Mesenchymal stem cell (in vitro differentiated cells and primary cell): ENCODE measurements around the gene TTR.
A peak's percentile ranks its signal among the peaks of the same experiment; 100 is the strongest.

ENCODE experiments used
- DNase-seq: peaks from one replicate; pipeline ENCODE4 v3.0.0-alpha.2; 2013
- H2AFZ ChIP-seq: one replicate; pipeline ENCODE4 v1.6.1; 2013; ENCODE audit warnings: low read depth, mild to moderate bottlenecking, control low read depth, inconsistent platforms, low read length, moderate library complexity
- H2AK5ac ChIP-seq: 2 replicates; pipeline ENCODE4 v1.6.1; 2013; ENCODE audit warnings: low read length, moderate library complexity, mild to moderate bottlenecking, inconsistent platforms; ENCODE audit not compliant: severe bottlenecking
- H2BK120ac ChIP-seq: one replicate; pipeline ENCODE4 v1.6.1; 2013; ENCODE audit warnings: low read depth, mild to moderate bottlenecking, inconsistent platforms, low read length, moderate library complexity
- H2BK12ac ChIP-seq, 2 experiments: one replicate each; pipeline ENCODE4 v1.6.1; 2013; ENCODE audit warnings: inconsistent platforms in 2 of 2, low read length in 2 of 2, mild to moderate bottlenecking in 2 of 2, moderate library complexity in 2 of 2, control low read depth in 1 of 2
- H2BK15ac ChIP-seq: one replicate; pipeline ENCODE4 v1.6.1; 2013; ENCODE audit warnings: mild to moderate bottlenecking, low read depth, inconsistent platforms; ENCODE audit not compliant: poor library complexity, severe bottlenecking
- H2BK5ac ChIP-seq: 2 replicates; pipeline ENCODE4 v1.6.1; 2013; ENCODE audit warnings: low read depth, mild to moderate bottlenecking, low read length, control low read depth, inconsistent platforms; ENCODE audit not compliant: poor library complexity, severe bottlenecking
- H3K14ac ChIP-seq, 2 experiments: one replicate each; pipeline ENCODE4 v1.6.1; 2013; ENCODE audit warnings: inconsistent platforms in 2 of 2, low read length in 2 of 2, control low read depth in 1 of 2, mild to moderate bottlenecking in 1 of 2, moderate library complexity in 1 of 2
- H3K18ac ChIP-seq, 2 experiments: one replicate each; pipeline ENCODE4 v1.6.1; 2013; ENCODE audit warnings: inconsistent platforms in 2 of 2, low read length in 2 of 2, control low read depth in 1 of 2, low read depth in 1 of 2, mild to moderate bottlenecking in 1 of 2
- H3K23ac ChIP-seq, 2 experiments: one replicate each; pipeline ENCODE4 v1.6.1; 2013; ENCODE audit warnings: inconsistent platforms in 2 of 2, low read length in 2 of 2, mild to moderate bottlenecking in 2 of 2, moderate library complexity in 2 of 2, control low read depth in 1 of 2
- H3K27ac ChIP-seq: 2 replicates; pipeline ENCODE4 v1.5.1; 2013; ENCODE audit warnings: mild to moderate bottlenecking, moderate library complexity, low read length, control low read depth, inconsistent platforms; ENCODE audit not compliant: poor library complexity, severe bottlenecking
- H3K27me3 ChIP-seq, 2 experiments: 2 replicates each; pipeline versions ENCODE4 v1.6.1 to v1.7.0; 2013; ENCODE audit warnings: low read length in 2 of 2, mild to moderate bottlenecking in 2 of 2, moderate library complexity in 2 of 2, control low read depth in 1 of 2, inconsistent platforms in 1 of 2; ENCODE audit not compliant: control insufficient read depth in 1 of 2, insufficient read depth in 1 of 2
- H3K36me3 ChIP-seq, 2 experiments: 2 replicates each; pipeline versions ENCODE4 v1.6.1 to v1.7.0; 2013; ENCODE audit warnings: low read length in 2 of 2, control low read depth in 1 of 2, inconsistent platforms in 1 of 2, low read depth in 1 of 2, mild to moderate bottlenecking in 1 of 2; ENCODE audit not compliant: insufficient read depth in 2 of 2, control insufficient read depth in 1 of 2
- H3K4ac ChIP-seq, 2 experiments: one replicate each; pipeline ENCODE4 v1.6.1; 2013; ENCODE audit warnings: inconsistent platforms in 2 of 2, low read length in 2 of 2, mild to moderate bottlenecking in 2 of 2, moderate library complexity in 2 of 2, control low read depth in 1 of 2, low read depth in 1 of 2
- H3K4me1 ChIP-seq: 2 replicates; pipeline ENCODE4 v1.6.1; 2013; ENCODE audit warnings: low read depth, low read length, control low read depth; ENCODE audit not compliant: control insufficient read depth, insufficient read depth
- H3K4me2 ChIP-seq: 2 replicates; pipeline ENCODE4 v1.6.1; 2013; ENCODE audit warnings: low read length, mild to moderate bottlenecking, inconsistent platforms; ENCODE audit not compliant: poor library complexity, severe bottlenecking
- H3K4me3 ChIP-seq, 2 experiments: 2 replicates each; pipeline versions ENCODE4 v1.5.1 to v1.7.0; 2013; ENCODE audit warnings: low read length in 2 of 2, mild to moderate bottlenecking in 2 of 2, control low read depth in 1 of 2, low read depth in 1 of 2; ENCODE audit not compliant: insufficient read depth in 1 of 2
- H3K79me1 ChIP-seq: replicated peaks from 2 replicates; pipeline ENCODE4 v1.6.1; 2013; ENCODE audit warnings: mild to moderate bottlenecking, control low read depth, low read length, inconsistent platforms; ENCODE audit not compliant: poor library complexity, severe bottlenecking
- H3K9ac ChIP-seq: 2 replicates; pipeline ENCODE4 v1.7.0; 2013; ENCODE audit warnings: mild to moderate bottlenecking, low read length, moderate library complexity
- H3K9me3 ChIP-seq: 2 replicates; pipeline ENCODE4 v1.7.0; 2013; ENCODE audit warnings: mild to moderate bottlenecking, low read length; ENCODE audit not compliant: control insufficient read depth
- H4K8ac ChIP-seq: one replicate; pipeline ENCODE4 v1.6.1; 2013; ENCODE audit warnings: inconsistent platforms, mild to moderate bottlenecking, low read length, moderate library complexity
- H4K91ac ChIP-seq: one replicate; pipeline ENCODE4 v1.6.1; 2013; ENCODE audit warnings: mild to moderate bottlenecking, low read length, inconsistent platforms
- WGBS: methylation state at CpG from one replicate; pipeline ENCODE4 v1.1.7; 2013; ENCODE audit warnings: mixed read lengths; 5-methylcytosine and 5-hydroxymethylcytosine counted together

Gene TTR

GRCh38 chr18:31583185-31583854 is 8.4 kb upstream of the TTR start:
- Histone ChIP-seq H3K9ac (no peak overlapping the region), H4K91ac (no peak overlapping the region), H3K4me2 (no peak overlapping the region), H3K27me3 (no peaks in the 10 kb centered on the region), H3K36me3 (no peaks in the 10 kb centered on the region), H2BK12ac (no peak overlapping the region), H3K9me3 (no peaks in the 10 kb centered on the region), H3K18ac (no peak overlapping the region), H3K79me1 (no peaks in the 10 kb centered on the region), H2BK5ac (no peak overlapping the region), H3K27ac (no peak overlapping the region), H3K14ac (no peak overlapping the region), H3K23ac (no peak overlapping the region), H2AK5ac (no peak overlapping the region), H2BK15ac (no peak overlapping the region), H2AFZ (no peak overlapping the region), H3K4me3 (no peak overlapping the region), H3K4me1 (peaks cover 3% of the 10 kb centered on the region), H4K8ac (no peak overlapping the region), H2BK120ac (no peak overlapping the region), H3K4ac (no peak overlapping the region)
- DNase-seq = no peak
- 94% methylated on average over 4 of the region's 5 CpGs for WGBS

GRCh38 chr18:31585991-31586390 is 5.7 kb upstream of the TTR start:
- no peak overlapping the region for H3K14ac ChIP-seq
- H2BK120ac ChIP-seq = no peak overlapping the region
- no peak overlapping the region for H3K4me2 ChIP-seq
- H3K27ac ChIP-seq = no peak overlapping the region
- H3K79me1 ChIP-seq = no peaks in the 10 kb centered on the region
- no peak overlapping the region for H2BK12ac ChIP-seq
- no peak overlapping the region for H3K23ac ChIP-seq
- H3K27me3 ChIP-seq = no peaks in the 10 kb centered on the region
- no peaks in the 10 kb centered on the region for H3K36me3 ChIP-seq
- no peak for DNase-seq
- H3K18ac ChIP-seq = no peak overlapping the region
- H2BK5ac ChIP-seq = no peak overlapping the region
- no peak overlapping the region for H4K8ac ChIP-seq
- peak overlapping the region; percentile 7 for H2BK15ac ChIP-seq
- H3K4ac ChIP-seq = no peak overlapping the region
- no peak overlapping the region for H2AFZ ChIP-seq
- H3K9me3 ChIP-seq = no peaks in the 10 kb centered on the region
- no peak overlapping the region for H2AK5ac ChIP-seq
- WGBS = 100% methylated on average over 2 of the region's 5 CpGs
- no peak overlapping the region for H3K9ac ChIP-seq
- no peak overlapping the region for H4K91ac ChIP-seq
- H3K4me3 ChIP-seq = no peak overlapping the region
- H3K4me1 ChIP-seq = peaks cover 3% of the 10 kb centered on the region

GRCh38 chr18:31586616-31587015 is 5.1 kb upstream of the TTR start:
- WGBS = 59% methylated on average over 2 of the region's 5 CpGs

GRCh38 chr18:31587529-31587928 is 4.1 kb upstream of the TTR start:
- no peak overlapping the region for H3K18ac ChIP-seq
- H3K27ac ChIP-seq = no peak overlapping the region
- H3K4ac ChIP-seq = no peak overlapping the region
- no peak overlapping the region for H3K9ac ChIP-seq
- H2AK5ac ChIP-seq = no peak overlapping the region
- no peak overlapping the region for H2BK120ac ChIP-seq
- no peak overlapping the region for H2BK15ac ChIP-seq
- no peak overlapping the region for H2BK12ac ChIP-seq
- H3K4me3 ChIP-seq = no peak overlapping the region
- no peak overlapping the region for H4K91ac ChIP-seq
- no peaks in the 10 kb centered on the region for H3K27me3 ChIP-seq
- H3K36me3 ChIP-seq = no peaks in the 10 kb centered on the region
- H3K14ac ChIP-seq = no peak overlapping the region
- no peak overlapping the region for H2AFZ ChIP-seq
- no peak overlapping the region for H3K23ac ChIP-seq
- peaks cover 2% of the 10 kb centered on the region for H3K4me1 ChIP-seq
- WGBS = 18% methylated on average over 4 of the region's 4 CpGs
- no peak overlapping the region for H2BK5ac ChIP-seq
- H4K8ac ChIP-seq = no peak overlapping the region
- no peaks in the 10 kb centered on the region for H3K9me3 ChIP-seq
- no peak overlapping the region for H3K4me2 ChIP-seq
- H3K79me1 ChIP-seq = no peaks in the 10 kb centered on the region
- DNase-seq = peak; percentile 47

More at GRCh38 chr18:31586616-31587015, 5.1 kb upstream of the TTR start:
- no peak overlapping the region for H2AK5ac ChIP-seq
- no peak overlapping the region for H2BK12ac ChIP-seq
- H3K18ac ChIP-seq = no peak overlapping the region
- no peaks in the 10 kb centered on the region for H3K36me3 ChIP-seq
- H4K91ac ChIP-seq = no peak overlapping the region
- H3K4me1 ChIP-seq = no peaks in the 10 kb centered on the region
- H2BK120ac ChIP-seq = no peak overlapping the region
- H3K23ac ChIP-seq = no peak overlapping the region
- no peak overlapping the region for H2BK5ac ChIP-seq
- H3K4me2 ChIP-seq = no peak overlapping the region
- peak overlapping the region in 1 of 2 experiments; percentile 35 for H3K4ac ChIP-seq
- no peak overlapping the region for H3K14ac ChIP-seq
- no peak overlapping the region for H2BK15ac ChIP-seq
- H3K27me3 ChIP-seq = no peaks in the 10 kb centered on the region
- no peak overlapping the region for H2AFZ ChIP-seq
- DNase-seq = no peak
- no peak overlapping the region for H3K4me3 ChIP-seq
- H3K9ac ChIP-seq = no peak overlapping the region
- no peaks in the 10 kb centered on the region for H3K79me1 ChIP-seq
- H3K9me3 ChIP-seq = no peaks in the 10 kb centered on the region
- no peak overlapping the region for H4K8ac ChIP-seq
- no peak overlapping the region for H3K27ac ChIP-seq
